ENCODE data around the gene SLC2A5.
"Not testable (repeated sequence)": the region's sequence is repeated elsewhere in the genome, so short reads cannot be mapped to it uniquely, and the experiment has no call there.

The SLC2A5 gene, protein sequence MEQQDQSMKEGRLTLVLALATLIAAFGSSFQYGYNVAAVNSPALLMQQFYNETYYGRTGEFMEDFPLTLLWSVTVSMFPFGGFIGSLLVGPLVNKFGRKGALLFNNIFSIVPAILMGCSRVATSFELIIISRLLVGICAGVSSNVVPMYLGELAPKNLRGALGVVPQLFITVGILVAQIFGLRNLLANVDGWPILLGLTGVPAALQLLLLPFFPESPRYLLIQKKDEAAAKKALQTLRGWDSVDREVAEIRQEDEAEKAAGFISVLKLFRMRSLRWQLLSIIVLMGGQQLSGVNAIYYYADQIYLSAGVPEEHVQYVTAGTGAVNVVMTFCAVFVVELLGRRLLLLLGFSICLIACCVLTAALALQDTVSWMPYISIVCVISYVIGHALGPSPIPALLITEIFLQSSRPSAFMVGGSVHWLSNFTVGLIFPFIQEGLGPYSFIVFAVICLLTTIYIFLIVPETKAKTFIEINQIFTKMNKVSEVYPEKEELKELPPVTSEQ

DNA sequence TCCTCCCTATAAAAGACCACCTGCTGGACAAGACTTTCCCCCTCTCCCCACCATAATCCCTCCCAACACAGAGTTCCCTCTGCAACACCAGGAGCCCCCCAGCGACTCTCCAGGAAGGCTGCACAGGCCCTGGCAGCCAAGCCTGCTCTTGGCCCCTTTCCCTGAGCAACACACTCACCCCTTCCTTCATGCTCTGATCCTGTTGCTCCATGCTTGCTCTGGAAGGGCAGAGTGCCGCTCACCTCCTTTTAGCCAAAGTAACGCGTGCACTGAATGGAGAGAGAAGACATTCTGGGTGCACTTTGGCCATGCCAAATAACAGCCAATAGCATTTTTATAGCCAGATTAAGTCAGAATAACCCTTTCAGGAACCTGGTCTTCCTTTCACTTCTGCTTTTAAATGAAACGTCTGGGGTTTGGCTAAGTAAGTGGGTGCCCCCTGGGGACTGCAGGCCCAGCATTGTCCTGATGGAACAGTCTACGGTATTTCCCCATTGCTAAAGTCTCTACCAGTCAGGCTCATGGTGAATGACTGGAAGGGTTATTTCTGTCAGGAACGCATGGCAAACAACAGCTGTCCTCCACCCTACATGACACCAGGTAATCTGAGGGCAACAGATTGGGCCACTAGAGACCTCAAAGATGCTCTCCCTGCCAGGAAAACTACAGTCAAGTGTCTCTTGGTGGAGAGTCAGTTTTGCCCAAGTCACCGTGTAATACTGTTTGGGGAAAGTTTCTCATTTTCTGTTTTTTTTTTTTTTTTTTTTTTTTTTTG, at the start of gene SLC2A5:
SLC2A5 (minus strand) TSS at position 310 of the 775 bp plus-strand sequence; CDS start at position 211, 99 bp downstream.
- peak; percentile 49 for DNase-seq (ENCODE audit: low spot score)

GRCh38 chr1:9118186-9118585, 48.8 kb upstream of the SLC2A5 start:
- no peak for DNase-seq (ENCODE audit: low spot score)

GRCh38 chr1:9115351-9116205, 46.1 kb upstream of the SLC2A5 start:
- no peak for DNase-seq (ENCODE audit: low spot score)

DNA sequence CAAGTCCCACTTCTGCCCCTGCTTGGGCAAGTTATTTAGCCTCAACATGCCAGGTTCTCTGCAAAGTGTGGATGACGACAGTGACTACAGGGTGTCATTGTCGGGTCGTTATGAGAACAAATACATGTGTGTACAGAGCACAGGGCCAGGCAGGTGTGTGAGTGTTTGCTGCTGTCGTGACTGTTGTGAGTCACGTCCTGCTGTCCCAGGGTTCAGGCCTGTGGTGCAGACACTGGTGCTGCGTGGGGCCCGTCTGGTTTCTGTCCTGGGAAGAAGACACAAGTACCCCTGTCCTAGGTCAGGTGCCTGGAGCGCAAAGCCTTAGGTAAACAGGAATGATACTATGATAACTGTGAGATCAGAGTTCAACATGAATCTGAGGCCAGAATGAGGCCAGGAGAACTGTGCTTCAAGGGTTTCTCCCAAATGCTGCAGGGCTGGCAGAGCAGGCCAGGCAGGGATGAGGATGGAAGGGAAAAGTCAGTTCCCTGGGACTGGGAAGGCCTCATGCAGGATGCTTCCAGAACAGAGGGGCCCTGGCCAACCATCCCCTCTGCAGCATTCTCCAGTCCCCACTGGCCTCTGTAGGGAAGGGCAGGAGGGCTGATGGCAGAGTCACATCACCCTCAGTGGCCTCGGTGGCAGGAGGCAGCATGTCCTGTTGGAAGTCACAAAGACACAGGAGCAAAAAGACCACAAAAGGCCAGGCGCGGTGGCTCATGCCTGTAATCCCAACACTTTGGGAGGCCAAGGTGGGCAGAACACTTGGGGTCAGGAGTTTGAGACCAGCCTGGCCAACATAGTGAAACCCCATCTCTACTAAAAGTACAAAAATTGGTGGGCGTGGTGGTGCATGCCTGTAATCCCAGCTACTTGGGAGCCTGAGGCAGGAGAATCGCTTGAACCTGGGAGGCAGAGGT, 43.8 kb upstream of the SLC2A5 start:
- no peak for DNase-seq (ENCODE audit: low spot score)

DNA sequence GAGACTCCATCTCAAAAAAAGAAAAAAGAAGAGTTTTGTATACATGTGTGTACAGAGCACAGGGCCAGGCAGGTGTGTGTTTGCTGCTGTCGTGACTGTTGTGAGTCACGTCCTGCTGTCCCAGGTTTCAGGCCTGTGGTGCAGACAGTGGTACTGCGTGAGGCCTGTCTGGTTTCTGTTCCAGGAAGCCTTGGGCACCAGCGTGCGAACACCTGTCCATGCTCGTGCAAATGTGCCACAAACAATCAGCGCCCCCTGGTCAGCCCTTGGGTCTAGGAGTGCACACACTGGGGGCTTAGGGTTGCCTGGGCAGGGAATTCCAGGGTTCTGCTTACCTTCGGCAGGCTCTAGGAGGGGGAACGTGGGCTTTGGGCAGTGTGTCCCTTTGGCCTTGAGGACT, 42.5 kb upstream of the SLC2A5 start:
- DNase-seq (ENCODE audit: low spot score) = no peak

DNA sequence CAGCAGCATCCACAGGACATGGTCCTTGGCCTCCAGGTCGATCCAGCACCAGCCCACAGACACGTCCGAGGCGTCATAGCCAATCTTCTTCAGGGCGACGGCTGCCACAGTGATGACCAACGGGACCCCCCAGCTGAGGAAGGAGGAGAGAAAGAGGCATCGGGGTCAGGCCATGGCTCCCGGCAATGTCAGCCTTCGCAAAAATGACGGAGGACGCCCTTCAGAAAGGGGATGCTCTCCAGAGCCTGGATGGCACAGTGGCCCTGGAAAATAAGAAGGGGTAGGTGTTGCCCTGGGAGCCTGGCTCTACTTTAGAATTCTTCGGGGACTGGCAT, 41.9 kb upstream of the SLC2A5 start:
- DNase-seq (ENCODE audit: low spot score) = no peak

DNA sequence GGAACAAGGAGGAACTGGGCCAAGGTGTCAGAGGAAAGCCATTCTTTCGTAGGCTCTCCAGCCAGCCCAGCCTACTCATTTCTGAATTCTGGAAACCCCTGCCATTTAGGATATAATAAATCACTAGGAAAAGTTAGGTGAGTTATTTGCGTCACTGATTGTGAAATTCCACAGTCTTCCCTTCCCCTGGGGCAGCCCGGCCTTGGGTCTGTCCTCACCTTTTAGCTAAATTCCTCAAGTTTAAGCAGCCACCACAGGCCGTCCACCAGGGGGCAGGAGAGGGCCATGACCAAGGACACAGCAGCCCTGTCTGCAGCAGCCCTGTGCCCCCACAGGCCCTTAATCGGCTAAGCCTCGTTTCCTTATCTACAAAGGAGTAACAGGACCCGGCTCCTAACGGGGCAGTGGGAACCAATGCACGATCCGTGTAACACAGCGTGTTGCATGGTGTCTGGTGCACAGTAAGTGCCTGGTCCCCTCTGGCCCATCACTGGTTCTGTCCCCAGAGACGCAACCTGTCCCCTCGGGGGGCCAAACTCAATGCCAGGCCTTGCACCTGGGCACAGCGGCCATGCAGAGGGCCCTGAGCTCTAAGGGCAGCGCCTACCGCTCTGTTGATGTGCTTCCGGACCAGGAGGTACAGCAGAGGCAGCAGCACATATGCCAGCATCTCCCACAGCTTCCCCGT, 41.4 kb upstream of the SLC2A5 start:
- DNase-seq (ENCODE audit: low spot score) = peak; percentile 85

- DNase-seq (ENCODE audit: low spot score) = no peak
Observed at GRCh38 chr1:9108056-9108665, 38.7 kb upstream of the SLC2A5 start.

- DNase-seq (ENCODE audit: low spot score) = no peak
Observed at GRCh38 chr1:9107136-9107535, 37.7 kb upstream of the SLC2A5 start.

- DNase-seq (ENCODE audit: low spot score) = no peak
Observed at GRCh38 chr1:9106286-9106685, 36.9 kb upstream of the SLC2A5 start.

- no peak for DNase-seq (ENCODE audit: low spot score)
Observed at GRCh38 chr1:9105336-9105867, 36.0 kb upstream of the SLC2A5 start.

DNA sequence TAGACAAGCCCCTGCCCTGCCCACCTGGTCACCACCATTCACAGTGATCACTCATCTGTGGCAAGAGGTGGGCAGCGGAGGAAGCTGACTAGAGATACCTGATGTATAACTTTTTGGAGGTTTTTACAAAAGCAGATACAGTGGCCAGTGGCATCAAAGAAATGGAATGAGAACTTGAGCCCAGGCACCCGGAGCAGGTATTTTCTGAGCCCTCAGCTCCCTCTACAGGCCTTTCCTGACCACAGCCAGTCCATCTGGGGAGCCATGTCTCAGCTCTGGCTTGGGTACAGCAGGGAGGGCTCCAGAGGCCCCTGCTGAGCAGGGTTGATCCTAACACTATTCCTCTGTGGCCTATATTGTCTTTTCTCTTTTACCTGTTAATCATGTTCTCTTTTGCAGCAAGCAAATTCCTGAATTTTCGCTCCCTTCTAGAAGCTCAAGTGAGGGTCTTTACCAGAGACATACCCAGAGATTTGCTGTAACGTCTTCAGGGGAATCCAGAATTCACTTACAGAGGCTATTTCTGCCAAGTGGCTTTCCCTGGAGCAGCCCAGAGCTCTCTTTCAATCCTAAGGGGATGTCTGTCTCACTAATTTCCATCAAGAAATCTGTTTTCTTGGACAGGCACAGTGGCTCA, 32.2 kb upstream of the SLC2A5 start:
- DNase-seq (ENCODE audit: low spot score) = peak; percentile 79

DNA sequence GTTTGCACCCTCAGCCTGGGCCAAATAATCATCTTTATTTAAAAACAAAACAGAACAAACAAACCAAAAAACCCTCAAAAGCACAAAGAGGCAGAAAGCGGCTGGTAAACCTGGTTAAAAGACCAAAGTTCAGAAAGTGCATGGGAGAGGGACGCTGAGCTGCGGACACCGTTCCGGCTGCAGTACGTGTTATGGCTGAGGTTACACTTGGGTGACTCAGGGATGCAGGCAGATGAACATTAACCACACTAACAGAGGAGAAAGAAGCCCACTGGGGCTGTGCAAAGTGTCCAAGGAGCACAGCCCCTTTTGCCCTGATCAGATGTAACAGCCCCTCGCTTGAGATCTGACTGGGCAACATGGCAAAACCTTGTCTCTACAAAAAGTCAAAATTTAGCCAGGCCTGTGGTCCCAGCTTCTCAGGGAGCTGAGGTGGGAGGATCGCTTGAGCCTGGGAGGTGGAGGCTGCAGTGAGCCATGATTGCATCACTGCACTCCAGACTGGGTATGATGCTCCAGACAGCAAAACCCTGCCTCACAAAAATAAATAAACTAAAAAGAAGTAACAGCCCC, 31.1 kb upstream of the SLC2A5 start:
- peak; percentile 27 for DNase-seq (ENCODE audit: low spot score)

DNA sequence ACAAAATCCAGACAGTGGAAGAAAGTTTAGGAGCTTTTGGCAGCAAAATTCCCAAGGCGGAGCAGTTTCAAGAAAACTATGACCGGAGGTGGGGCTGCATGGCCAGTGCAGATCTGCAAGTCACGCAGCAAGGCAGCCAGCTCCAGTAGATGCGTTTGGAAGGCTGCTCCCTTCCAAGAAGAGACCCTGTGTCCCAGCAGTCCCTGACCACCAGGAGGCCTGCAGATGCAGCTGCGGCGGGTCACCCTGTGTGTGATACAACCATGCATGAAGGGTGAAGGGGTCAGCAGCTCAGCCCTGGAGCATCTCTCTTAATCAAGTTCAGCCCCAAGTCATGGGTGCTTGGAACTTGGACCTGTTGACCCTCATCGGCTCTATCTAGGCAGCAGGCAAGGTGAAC, 30.1 kb upstream of the SLC2A5 start:
- no peak for DNase-seq (ENCODE audit: low spot score)

- no peak for DNase-seq (ENCODE audit: low spot score)
Observed at GRCh38 chr1:9097947-9098705, 28.7 kb upstream of the SLC2A5 start.

DNA sequence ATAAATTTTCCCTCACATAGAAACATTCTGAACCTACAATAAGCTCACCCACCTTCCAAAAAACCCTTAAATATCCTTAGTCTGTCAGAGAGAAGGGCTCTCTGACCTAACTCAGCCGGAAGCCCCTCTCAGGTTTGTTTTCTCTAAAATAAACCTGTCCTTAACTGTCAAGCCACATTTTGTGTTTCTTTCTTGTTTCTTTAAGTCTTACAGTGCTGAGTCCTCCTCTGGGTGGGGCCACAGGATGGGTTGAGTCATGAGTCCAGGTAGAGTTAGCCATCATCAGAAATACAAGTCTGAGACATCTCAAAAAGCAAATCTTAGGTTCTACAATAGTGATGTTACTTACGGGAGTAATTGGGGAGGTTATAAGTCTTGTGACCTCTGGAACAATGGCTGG, 26.4 kb upstream of the SLC2A5 start:
- no peak for DNase-seq (ENCODE audit: low spot score)

GRCh38 chr1:9093996-9094595, 24.7 kb upstream of the SLC2A5 start:
- not testable (repeated sequence) for DNase-seq (ENCODE audit: low spot score)

DNA sequence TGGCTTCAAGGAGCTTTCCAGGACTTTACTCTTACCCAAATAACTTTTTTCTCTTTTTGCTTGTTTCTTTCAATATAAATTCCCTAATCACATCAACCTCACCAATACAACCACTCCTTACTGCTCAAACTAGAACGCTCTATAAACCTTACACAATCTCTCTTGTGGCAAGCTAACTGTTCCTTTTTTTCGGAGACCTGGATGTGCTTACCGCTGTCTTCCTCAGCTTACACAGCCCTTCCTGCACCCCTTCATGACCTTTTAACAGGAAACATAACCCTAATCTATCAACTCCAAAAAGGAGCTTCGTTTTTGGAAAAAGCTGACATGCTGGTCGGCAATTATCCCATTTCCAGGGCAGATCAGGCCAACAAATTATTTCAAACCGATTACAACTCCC, 24.1 kb upstream of the SLC2A5 start:
- no peak for DNase-seq (ENCODE audit: low spot score)
